GM21367 (cell line): ENCODE measurements around the gene DLGAP1.

Experiments
- ATAC-seq: cut with Tn5 transposase; IDR thresholded peaks from one replicate; pipeline ENCODE4 v1.9.1; 2021; ENCODE audit not compliant: unreplicated experiment

The DLGAP1 gene

GRCh38 chr18:3742541-3742940 lies 712.6 kb downstream of the DLGAP1 start:
- ATAC-seq: no peak

GRCh38 chr18:3741333-3741732 lies 713.8 kb downstream of the DLGAP1 start:
- ATAC-seq: no peak

- ATAC-seq: no peak
Measured at GRCh38 chr18:3728704-3729437, 726.2 kb downstream of the DLGAP1 start.

GRCh38 chr18:3727274-3727673 lies 727.8 kb downstream of the DLGAP1 start:
- no peak for ATAC-seq

GRCh38 chr18:3726238-3726951 lies 728.7 kb downstream of the DLGAP1 start:
- no peak for ATAC-seq

- ATAC-seq: no peak
Measured at GRCh38 chr18:3725115-3725514, 730.0 kb downstream of the DLGAP1 start.

GRCh38 chr18:3723554-3723953 lies 731.6 kb downstream of the DLGAP1 start:
- no peak for ATAC-seq

- no peak for ATAC-seq
Measured at GRCh38 chr18:3722649-3723433, 732.3 kb downstream of the DLGAP1 start.

GRCh38 chr18:3721771-3722648 lies 733.1 kb downstream of the DLGAP1 start:
- ATAC-seq: no peak

- no peak for ATAC-seq
Measured at GRCh38 chr18:3720818-3721545, 734.1 kb downstream of the DLGAP1 start.

- no peak for ATAC-seq
Measured at GRCh38 chr18:3720159-3720558, 734.9 kb downstream of the DLGAP1 start.

GRCh38 chr18:3717376-3718025 lies 737.6 kb downstream of the DLGAP1 start:
- ATAC-seq: no peak

- ATAC-seq: no peak
Measured at GRCh38 chr18:3716116-3716660, 738.9 kb downstream of the DLGAP1 start.

- ATAC-seq: no peak
Measured at GRCh38 chr18:3715231-3716080, 739.7 kb downstream of the DLGAP1 start.

- ATAC-seq: no peak
Measured at GRCh38 chr18:3713708-3714107, 741.4 kb downstream of the DLGAP1 start.

GRCh38 chr18:3713166-3713565 lies 741.9 kb downstream of the DLGAP1 start:
- ATAC-seq: no peak

GRCh38 chr18:3712491-3712890 lies 742.6 kb downstream of the DLGAP1 start:
- ATAC-seq: no peak

- no peak for ATAC-seq
Measured at GRCh38 chr18:3710712-3711301, 744.3 kb downstream of the DLGAP1 start.
